Fibroblast of the aortic adventitia (primary cell): ENCODE measurements around the gene CHURC1. TPM values are rescaled to one million over a fixed set of nuclear protein-coding genes. Genes with fewer than 3 reads are reported as not detected.
A peak's percentile ranks its signal among the peaks of the same experiment; 100 is the strongest.

Source experiments
- DNase-seq: peaks from one replicate; pipeline ENCODE4 v3.0.0-alpha.2; 2010; ENCODE audit warnings: low read depth
- H3K4me3 ChIP-seq: 2 replicates; pipeline ENCODE4 v1.5.1; 2011; ENCODE audit warnings: low read depth, mild to moderate bottlenecking, control low read depth, low read length, moderate library complexity
- CTCF ChIP-seq: IDR thresholded peaks from 2 replicates; pipeline ENCODE4 v1.5.1; 2011; ENCODE audit warnings: mild to moderate bottlenecking, low read length, control low read depth, inconsistent platforms; ENCODE audit not compliant: insufficient read depth
- total RNA-seq: library from RNA; depleted of rRNA; stranded (reverse); fragments of >200 nt; gene quantifications from 2 replicates; pipeline ENCODE4 v1.2.3, GENCODE V29; 2012; ENCODE audit warnings: low replicate concordance

The CHURC1 gene
- 85.4 and 380 TPM in 2 replicates for total RNA-seq

- TF ChIP-seq CTCF: no peak
- H3K4me3 ChIP-seq: peak within 1 kb of the TSS; percentile 97
- DNase-seq: peak; percentile 99
Observed at GRCh38 chr14:64914237-64915028, at the start of gene CHURC1. Gene CHURC1, plus strand, starts transcription at chr14:64914455. Its CDS starts 41 bp downstream, at chr14:64914496.

- TF ChIP-seq CTCF: no peak
- no peak for DNase-seq
- no peak overlapping the region for H3K4me3 ChIP-seq
Observed at GRCh38 chr14:64865109-64865508, 49.1 kb upstream of the CHURC1 start.

GRCh38 chr14:64865992-64866391, 48.3 kb upstream of the CHURC1 start:
- no peak for TF ChIP-seq CTCF
- no peak for DNase-seq
- no peak overlapping the region for H3K4me3 ChIP-seq

- no peak for TF ChIP-seq CTCF
- DNase-seq: no peak
Observed at GRCh38 chr14:64867182-64867581, 47.1 kb upstream of the CHURC1 start.

GRCh38 chr14:64868379-64868778, 45.9 kb upstream of the CHURC1 start:
- no peak overlapping the region for H3K4me3 ChIP-seq
- TF ChIP-seq CTCF: no peak
- DNase-seq: no peak

More at GRCh38 chr14:64867182-64867581, 47.1 kb upstream of the CHURC1 start:
- no peak overlapping the region for H3K4me3 ChIP-seq

- TF ChIP-seq CTCF: no peak
- DNase-seq: no peak
- H3K4me3 ChIP-seq: no peak overlapping the region
Observed at GRCh38 chr14:64868841-64869240, 45.4 kb upstream of the CHURC1 start.
